Spleen (tissue), 11 donors: ENCODE results near the gene LRMDA. TPM values are rescaled to one million over a fixed set of nuclear protein-coding genes. Genes with fewer than 3 reads are reported as not detected.

ENCODE experiments used
- DNase-seq: peaks from one replicate; pipeline ENCODE4 v3.0.0-alpha.2; 2020
- H3K27ac ChIP-seq, 8 donors: fragments of 200-600 bp; sonication (generic) in 7 of 8; 1 replicate in 4 of 8; 2 replicates in 4 of 8; pipeline versions ENCODE4 v1.5.0 to v1.8.0; 2016 to 2021; ENCODE audit warnings: inconsistent platforms in 4 of 8, mild to moderate bottlenecking in 4 of 8, moderate library complexity in 1 of 8
- H3K27me3 ChIP-seq, 7 donors: fragments of 200-600 bp; sonication (generic) in 6 of 7; replicated peaks in 1 of 7; 1 replicate in 4 of 7; 2 replicates in 3 of 7; pipeline versions ENCODE4 v1.5.0 to v1.8.0; 2016 to 2021; ENCODE audit warnings: inconsistent platforms in 3 of 7, mild to moderate bottlenecking in 1 of 7
- H3K36me3 ChIP-seq, 6 donors: fragments of 200-600 bp; sonication (generic) in 5 of 6; 1 replicate in 4 of 6; 2 replicates in 2 of 6; pipeline versions ENCODE4 v1.5.0 to v1.8.0; 2016 to 2021; ENCODE audit warnings: inconsistent platforms in 2 of 6
- H3K4me1 ChIP-seq, 6 donors: fragments of 200-600 bp; sonication (generic) in 5 of 6; 1 replicate in 3 of 6; 2 replicates in 3 of 6; pipeline versions ENCODE4 v1.5.0 to v1.8.0; 2016 to 2021; ENCODE audit warnings: inconsistent platforms in 3 of 6
- H3K4me3 ChIP-seq, 8 donors: fragments of 200-600 bp; sonication (generic) in 7 of 8; 1 replicate in 4 of 8; 2 replicates in 4 of 8; pipeline versions ENCODE4 v1.5.0 to v1.8.0; 2016 to 2021; ENCODE audit warnings: inconsistent platforms in 4 of 8, mild to moderate bottlenecking in 4 of 8, moderate library complexity in 2 of 8
- H3K9me3 ChIP-seq, 8 donors: fragments of 200-600 bp; sonication (generic) in 7 of 8; 1 replicate in 4 of 8; 2 replicates in 4 of 8; pipeline versions ENCODE4 v1.5.0 to v1.8.0; 2016 to 2021; ENCODE audit warnings: inconsistent platforms in 4 of 8
- CTCF ChIP-seq, 11 experiments: fragments of 200-600 bp in 7 of 11; fragments of 450-650 bp in 4 of 11; sonication (generic) in 4 of 11; IDR thresholded peaks in 8 of 11; conservative IDR thresholded peaks in 3 of 11; 1 replicate in 7 of 11; 2 replicates in 4 of 11; pipeline versions ENCODE4 v1.4.0 to v1.8.0; 2016 to 2021; ENCODE audit warnings: antibody characterized with exemption in 11 of 11, inconsistent platforms in 4 of 11, mild to moderate bottlenecking in 1 of 11
- POLR2A ChIP-seq, 3 donors: fragments of 450-650 bp; IDR thresholded peaks; one replicate each; pipeline ENCODE4 v1.5.1; 2017; ENCODE audit warnings: antibody characterized with exemption in 3 of 3, mild to moderate bottlenecking in 1 of 3
- POLR2AphosphoS5 ChIP-seq, 3 donors: sonication (generic); formaldehyde crosslinking; IDR thresholded peaks; one replicate each; pipeline ENCODE4 v1.5.1; 2017; ENCODE audit warnings: antibody characterized with exemption in 3 of 3
- WGBS, 5 donors: extraction: QIAGEN DNeasy Blood & Tissue Kit in 3 of 5; methylation state at CpG; one replicate each; pipeline versions ENCODE4 v1.1.5 to v1.1.7; 2013 to 2018; 5-methylcytosine and 5-hydroxymethylcytosine counted together
- intact Hi-C: fragments of 100-400 bp; cut with DNase I; formaldehyde crosslinking; loops from one replicate; pipeline ENCODE4 v1.15.0; 2023; ENCODE audit warnings: low total_unique reads
- polyA plus RNA-seq, 3 donors: library from polyadenylated mRNA; stranded (reverse); fragments of 200-250 nt; gene quantifications; one replicate each; pipeline ENCODE4 v1.2.1, GENCODE V29; 2013
- total RNA-seq, 7 donors: library from RNA; depleted of rRNA in 3 of 7; stranded (reverse); fragments of >200 nt in 3 of 7; fragmentation: NEBNext Ultra II Directional in 4 of 7; extraction: Animal tissue kit (Norgen Biotek cat#: 25700) in 4 of 7; gene quantifications; one replicate each; pipeline versions ENCODE4 v1.1.0 to v1.2.1, GENCODE V29; 2016 to 2021
- donor health status: healthy with polysubstance abuse.
- donor health status: DM: no; HTN: no; CAD: no; lungs with moderate emphysema.
- donor health status: DM: no; HTN: no; CAD: no.
- donor health status: Bipolar disorder and iron deficiency.
- donor health status: healthy.
- donor health status: DM: no; HTN: no; CAD: no.
- donor health status: DM: yes; HTN: yes; CAD: no.

The LRMDA gene
- total and polyA plus RNA-seq, 10 donors = 7.3 to 46.6 (median 28.2) TPM

- Histone ChIP-seq H3K36me3 (no peaks in the 10 kb centered on the region), H3K9me3 (no peaks in the 10 kb centered on the region), H3K27me3 (no peaks in the 10 kb centered on the region), H3K4me1 (no peaks in the 10 kb centered on the region), H3K4me3 (no peak overlapping the region), H3K27ac (no peak overlapping the region)
- intact Hi-C loops = no loop called here
- TF ChIP-seq CTCF (IDR thresholded peaks at IDR 0.05 in 8 of 11, conservative IDR thresholded peaks at IDR 0.05 in 3 of 11) (no peak), POLR2A (IDR thresholded peaks at IDR 0.05) (no peak), POLR2AphosphoS5 (IDR thresholded peaks at IDR 0.05) (no peak)
- WGBS, 5 donors = 88 to 99% (median 90%) methylated on average over 3 of the region's 3 CpGs
- DNase-seq = no peak
These were observed 756.8 kb downstream of the LRMDA start for GRCh38 chr10:76188216-76188615.

- Histone ChIP-seq H3K27me3 (no peaks in the 10 kb centered on the region), H3K4me3 (no peak overlapping the region), H3K4me1 (peaks cover 0 to 4% (median 0%) of the 10 kb centered on the region in 6 donors), H3K36me3 (no peaks in the 10 kb centered on the region), H3K27ac (no peak overlapping the region), H3K9me3 (no peaks in the 10 kb centered on the region)
- TF ChIP-seq CTCF (IDR thresholded peaks at IDR 0.05 in 8 of 11, conservative IDR thresholded peaks at IDR 0.05 in 3 of 11) (no peak), POLR2A (IDR thresholded peaks at IDR 0.05) (no peak), POLR2AphosphoS5 (IDR thresholded peaks at IDR 0.05) (no peak)
- intact Hi-C loops = no loop called here
- DNase-seq = no peak
- 80 to 95% (median 90%) methylated on average over 8 of the region's 8 CpGs for WGBS, 5 donors
These were observed 759.3 kb downstream of the LRMDA start for GRCh38 chr10:76190634-76191270.

GRCh38 chr10:76191336-76191735 lies 759.9 kb downstream of the LRMDA start:
- DNase-seq = no peak
- intact Hi-C loops = no loop called here
- TF ChIP-seq POLR2A (IDR thresholded peaks at IDR 0.05) (no peak), POLR2AphosphoS5 (IDR thresholded peaks at IDR 0.05) (no peak), CTCF (IDR thresholded peaks at IDR 0.05 in 8 of 11, conservative IDR thresholded peaks at IDR 0.05 in 3 of 11) (no peak)
- no peaks in the 10 kb centered on the region for H3K36me3 ChIP-seq
- no peak overlapping the region for H3K27ac ChIP-seq
- peaks cover 0 to 5% (median 0%) of the 10 kb centered on the region in 6 donors for H3K4me1 ChIP-seq
- 94 to 100% (median 97%) methylated on average over 1 of the region's 1 CpG for WGBS, 5 donors
- H3K27me3 ChIP-seq = no peaks in the 10 kb centered on the region
- no peaks in the 10 kb centered on the region for H3K9me3 ChIP-seq
- no peak overlapping the region for H3K4me3 ChIP-seq

- H3K9me3 ChIP-seq = no peaks in the 10 kb centered on the region
- no peaks in the 10 kb centered on the region for H3K27me3 ChIP-seq
- peaks cover 0 to 5% (median 0%) of the 10 kb centered on the region in 6 donors for H3K4me1 ChIP-seq
- no peak for DNase-seq
- H3K27ac ChIP-seq = no peak overlapping the region
- H3K36me3 ChIP-seq = no peaks in the 10 kb centered on the region
- 88 to 96% (median 92%) methylated on average over 2 of the region's 2 CpGs for WGBS, 5 donors
- TF ChIP-seq POLR2AphosphoS5 (IDR thresholded peaks at IDR 0.05) (no peak), POLR2A (IDR thresholded peaks at IDR 0.05) (no peak), CTCF (IDR thresholded peaks at IDR 0.05 in 8 of 11, conservative IDR thresholded peaks at IDR 0.05 in 3 of 11) (no peak)
- intact Hi-C loops = no loop called here
- H3K4me3 ChIP-seq = no peak overlapping the region
These were observed 760.7 kb downstream of the LRMDA start for GRCh38 chr10:76192151-76192550.
